Measurements from ENCODE around the gene GPR150.

Gene GPR150

GRCh38 chr5:95610546-95610945 is 9.3 kb upstream of the GPR150 start:
- H3K4me1 Mint-ChIP-seq, result no peaks in the 10 kb centered on the region
- H3K27me3 Mint-ChIP-seq (ENCODE audit: low read depth), result peaks cover 3% of the 10 kb centered on the region
- no peak overlapping the region for H3K27ac Mint-ChIP-seq
- no peak overlapping the region for H3K4me3 Mint-ChIP-seq
- H3K36me3 Mint-ChIP-seq (ENCODE audit: low read depth), result peaks cover 6% of the 10 kb centered on the region
- TF ChIP-seq, protein P1, sequence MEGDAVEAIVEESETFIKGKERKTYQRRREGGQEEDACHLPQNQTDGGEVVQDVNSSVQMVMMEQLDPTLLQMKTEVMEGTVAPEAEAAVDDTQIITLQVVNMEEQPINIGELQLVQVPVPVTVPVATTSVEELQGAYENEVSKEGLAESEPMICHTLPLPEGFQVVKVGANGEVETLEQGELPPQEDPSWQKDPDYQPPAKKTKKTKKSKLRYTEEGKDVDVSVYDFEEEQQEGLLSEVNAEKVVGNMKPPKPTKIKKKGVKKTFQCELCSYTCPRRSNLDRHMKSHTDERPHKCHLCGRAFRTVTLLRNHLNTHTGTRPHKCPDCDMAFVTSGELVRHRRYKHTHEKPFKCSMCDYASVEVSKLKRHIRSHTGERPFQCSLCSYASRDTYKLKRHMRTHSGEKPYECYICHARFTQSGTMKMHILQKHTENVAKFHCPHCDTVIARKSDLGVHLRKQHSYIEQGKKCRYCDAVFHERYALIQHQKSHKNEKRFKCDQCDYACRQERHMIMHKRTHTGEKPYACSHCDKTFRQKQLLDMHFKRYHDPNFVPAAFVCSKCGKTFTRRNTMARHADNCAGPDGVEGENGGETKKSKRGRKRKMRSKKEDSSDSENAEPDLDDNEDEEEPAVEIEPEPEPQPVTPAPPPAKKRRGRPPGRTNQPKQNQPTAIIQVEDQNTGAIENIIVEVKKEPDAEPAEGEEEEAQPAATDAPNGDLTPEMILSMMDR (IDR thresholded peaks at IDR 0.05; ENCODE audit: unreplicated experiment in 3 of 3), result no peak
- peaks cover 15% of the 10 kb centered on the region for H3K9me3 Mint-ChIP-seq

DNA sequence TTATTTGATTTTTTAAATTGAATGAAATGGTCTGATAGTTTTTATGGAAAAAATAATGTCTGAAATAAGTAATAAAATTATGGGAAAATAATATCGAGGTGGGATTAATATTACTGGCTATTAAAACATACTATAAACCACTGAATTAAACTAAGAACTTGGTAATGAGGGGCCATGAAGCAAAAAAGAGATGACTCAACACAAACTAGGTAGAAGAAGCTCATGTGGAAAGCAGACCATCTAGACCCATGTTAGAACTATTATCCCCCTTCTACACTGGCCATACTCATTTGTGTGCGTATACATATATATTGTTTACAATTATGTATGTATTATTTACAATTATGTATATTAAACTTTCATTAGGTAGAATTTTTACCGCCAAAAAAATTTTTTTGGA is 8.5 kb upstream of the GPR150 start:
- peaks cover 6% of the 10 kb centered on the region for H3K36me3 Mint-ChIP-seq (ENCODE audit: low read depth)
- H3K27me3 Mint-ChIP-seq (ENCODE audit: low read depth), result peaks cover 3% of the 10 kb centered on the region
- TF ChIP-seq, protein P1 (IDR thresholded peaks at IDR 0.05; ENCODE audit: unreplicated experiment in 3 of 3), result no peak
- no peak overlapping the region for H3K4me3 Mint-ChIP-seq
- no peak overlapping the region for H3K27ac Mint-ChIP-seq
- no peaks in the 10 kb centered on the region for H3K4me1 Mint-ChIP-seq
- peaks cover 15% of the 10 kb centered on the region for H3K9me3 Mint-ChIP-seq

- Mint-ChIP-seq H3K4me1 (no peaks in the 10 kb centered on the region), H3K9me3 (peaks cover 15% of the 10 kb centered on the region), H3K4me3 (no peak overlapping the region), H3K36me3 (ENCODE audit: low read depth) (peaks cover 6% of the 10 kb centered on the region), H3K27ac (no peak overlapping the region), H3K27me3 (ENCODE audit: low read depth) (peaks cover 19% of the 10 kb centered on the region)
- TF ChIP-seq, protein P1 (IDR thresholded peaks at IDR 0.05; ENCODE audit: unreplicated experiment in 3 of 3), result no peak
Measured at GRCh38 chr5:95613514-95613913, 6.4 kb upstream of the GPR150 start.

GRCh38 chr5:95615164-95615467 is 4.8 kb upstream of the GPR150 start:
- peaks cover 35% of the 10 kb centered on the region for H3K27me3 Mint-ChIP-seq (ENCODE audit: low read depth)
- no peak overlapping the region for H3K4me3 Mint-ChIP-seq
- peaks cover 6% of the 10 kb centered on the region for H3K36me3 Mint-ChIP-seq (ENCODE audit: low read depth)
- TF ChIP-seq, protein P1 (IDR thresholded peaks at IDR 0.05; ENCODE audit: unreplicated experiment in 3 of 3), result no peak
- peaks cover 8% of the 10 kb centered on the region for H3K4me1 Mint-ChIP-seq
- H3K9me3 Mint-ChIP-seq, result peaks cover 15% of the 10 kb centered on the region
- no peak overlapping the region for H3K27ac Mint-ChIP-seq

DNA sequence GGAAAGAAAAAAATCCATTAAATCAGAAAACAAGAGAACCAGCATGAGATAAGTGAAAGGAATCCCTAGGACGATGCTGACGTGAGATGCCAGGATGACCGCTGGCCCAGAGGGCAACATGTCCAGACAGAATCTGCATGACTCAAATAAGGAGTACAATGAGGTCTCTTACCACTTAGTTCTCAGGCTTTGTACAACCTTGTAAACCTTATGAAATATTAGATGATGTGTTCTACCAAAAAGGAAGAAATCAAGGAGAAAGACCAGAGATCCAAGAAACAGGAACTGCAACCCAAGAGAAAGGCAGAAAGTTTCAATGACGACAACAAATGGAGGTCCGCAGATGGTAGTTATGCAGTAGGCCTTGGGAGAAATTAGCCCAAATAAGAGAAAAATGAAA is 2.8 kb upstream of the GPR150 start:
- no peak overlapping the region for H3K27ac Mint-ChIP-seq
- TF ChIP-seq, protein P1 (IDR thresholded peaks at IDR 0.05; ENCODE audit: unreplicated experiment in 3 of 3), result no peak
- H3K27me3 Mint-ChIP-seq (ENCODE audit: low read depth), result peaks cover 45% of the 10 kb centered on the region
- peaks cover 12% of the 10 kb centered on the region for H3K4me1 Mint-ChIP-seq
- no peak overlapping the region for H3K4me3 Mint-ChIP-seq
- H3K36me3 Mint-ChIP-seq (ENCODE audit: low read depth), result peaks cover 6% of the 10 kb centered on the region
- H3K9me3 Mint-ChIP-seq, result peaks cover 15% of the 10 kb centered on the region

GRCh38 chr5:95619096-95619495 is 791 bp upstream of the GPR150 start:
- no peaks in the 10 kb centered on the region for H3K36me3 Mint-ChIP-seq (ENCODE audit: low read depth)
- peaks cover 12% of the 10 kb centered on the region for H3K4me1 Mint-ChIP-seq
- peaks cover 60% of the 10 kb centered on the region for H3K27me3 Mint-ChIP-seq (ENCODE audit: low read depth)
- no peak overlapping the region for H3K27ac Mint-ChIP-seq
- TF ChIP-seq, protein P1 (IDR thresholded peaks at IDR 0.05; ENCODE audit: unreplicated experiment in 3 of 3), result no peak
- H3K9me3 Mint-ChIP-seq, result no peaks in the 10 kb centered on the region
- H3K4me3 Mint-ChIP-seq, result peak overlapping the region; percentile 74 to 87 (median 79)

Data from nephron (organoid).